Lung (tissue), 12 donors: ENCODE measurements around the gene SCARF2. TPM values are rescaled to one million over a fixed set of nuclear protein-coding genes. Genes with fewer than 3 reads are reported as not detected.

Experiments
- ATAC-seq: fragments of 200-7000 bp; cut with Tn5 transposase; one replicate; pipeline ENCODE4 v1.9.1; 2020; ENCODE audit warnings: moderate number of reproducible peaks; ENCODE audit not compliant: insufficient read depth, low FRiP score
- DNase-seq, 3 donors: peaks; one replicate each; pipeline ENCODE4 v3.0.0-alpha.2; 2013 to 2017
- H3K27ac ChIP-seq, 2 donors: one replicate each; pipeline ENCODE4 v1.5.1; 2013; ENCODE audit warnings: mild to moderate bottlenecking in 2 of 2, moderate library complexity in 2 of 2, control low read depth in 1 of 2, inconsistent platforms in 1 of 2, low read depth in 1 of 2, low read length in 1 of 2
- H3K27me3 ChIP-seq, 3 donors: one replicate each; pipeline ENCODE4 v1.5.1; 2013; ENCODE audit warnings: low read length in 2 of 3; ENCODE audit not compliant: control insufficient read depth in 3 of 3, insufficient read depth in 3 of 3
- H3K36me3 ChIP-seq, 4 donors: one replicate each; pipeline ENCODE4 v1.5.1; 2013; ENCODE audit warnings: low read length in 4 of 4, mild to moderate bottlenecking in 1 of 4, moderate library complexity in 1 of 4; ENCODE audit not compliant: control insufficient read depth in 4 of 4, insufficient read depth in 4 of 4
- H3K4me1 ChIP-seq, 5 donors: one replicate each; pipeline ENCODE4 v1.5.1; 2013; ENCODE audit warnings: low read length in 5 of 5, mild to moderate bottlenecking in 2 of 5, moderate library complexity in 1 of 5; ENCODE audit not compliant: control insufficient read depth in 5 of 5, insufficient read depth in 5 of 5
- H3K4me3 ChIP-seq: one replicate; pipeline ENCODE4 v1.5.1; 2013; ENCODE audit warnings: mild to moderate bottlenecking, control low read depth, moderate library complexity
- H3K9ac ChIP-seq, 2 donors: one replicate each; pipeline ENCODE4 v1.5.1; 2013; ENCODE audit warnings: low read length in 2 of 2, control low read depth in 1 of 2; ENCODE audit not compliant: insufficient read depth in 1 of 2
- H3K9me3 ChIP-seq, 4 donors: one replicate each; pipeline ENCODE4 v1.5.1; 2013; ENCODE audit warnings: low read length in 3 of 4, mild to moderate bottlenecking in 1 of 4, moderate library complexity in 1 of 4; ENCODE audit not compliant: control insufficient read depth in 4 of 4, insufficient read depth in 3 of 4
- WGBS, 2 donors: extraction: QIAGEN DNeasy Blood & Tissue Kit; methylation state at CpG; one replicate each; pipeline ENCODE4 v1.1.7; 2013; 5-methylcytosine and 5-hydroxymethylcytosine counted together
- polyA plus RNA-seq, 2 donors: library from polyadenylated mRNA; stranded (reverse); fragments of 200-250 nt; gene quantifications; one replicate each; pipeline ENCODE4 v1.2.1, GENCODE V29; 2013
- total RNA-seq, 2 donors: library from RNA; depleted of rRNA in 1 of 2; stranded (reverse); fragments of >200 nt in 1 of 2; gene quantifications; one replicate each; pipeline ENCODE4 v1.2.1, GENCODE V29; 2014 to 2021
- TF ChIP-seq, protein P1 (sequence below): IDR thresholded peaks from 2 replicates; pipeline ENCODE4 v1.5.1; 2012; ENCODE audit warnings: mild to moderate bottlenecking; ENCODE audit errors: control extremely low read depth, extremely low read depth
- donor health status: control.
- donor health status: control.
- donor health status: Bipolar disorder and iron deficiency.
- donor health status: healthy.
- donor health status: DM: yes; HTN: yes; CAD: no.

Gene SCARF2
- total and polyA plus RNA-seq, 4 donors = 4.7 to 32.9 (median 16.4) TPM

GRCh38 chr22:20401376-20402014 lies 36.1 kb downstream of the SCARF2 start:
- Histone ChIP-seq H3K27me3 (no peaks in the 10 kb centered on the region), H3K27ac (no peak overlapping the region), H3K4me1 (peaks cover 0 to 11% (median 3%) of the 10 kb centered on the region in 5 donors), H3K9me3 (no peaks in the 10 kb centered on the region), H3K4me3 (no peak overlapping the region), H3K36me3 (peaks cover 0 to 30% (median 12%) of the 10 kb centered on the region in 4 donors), H3K9ac (no peak overlapping the region)
- no peak for ATAC-seq
- no peak for DNase-seq
- WGBS, 2 donors = 95 to 96% methylated on average over 13 of the region's 13 CpGs
- TF ChIP-seq, protein P1, sequence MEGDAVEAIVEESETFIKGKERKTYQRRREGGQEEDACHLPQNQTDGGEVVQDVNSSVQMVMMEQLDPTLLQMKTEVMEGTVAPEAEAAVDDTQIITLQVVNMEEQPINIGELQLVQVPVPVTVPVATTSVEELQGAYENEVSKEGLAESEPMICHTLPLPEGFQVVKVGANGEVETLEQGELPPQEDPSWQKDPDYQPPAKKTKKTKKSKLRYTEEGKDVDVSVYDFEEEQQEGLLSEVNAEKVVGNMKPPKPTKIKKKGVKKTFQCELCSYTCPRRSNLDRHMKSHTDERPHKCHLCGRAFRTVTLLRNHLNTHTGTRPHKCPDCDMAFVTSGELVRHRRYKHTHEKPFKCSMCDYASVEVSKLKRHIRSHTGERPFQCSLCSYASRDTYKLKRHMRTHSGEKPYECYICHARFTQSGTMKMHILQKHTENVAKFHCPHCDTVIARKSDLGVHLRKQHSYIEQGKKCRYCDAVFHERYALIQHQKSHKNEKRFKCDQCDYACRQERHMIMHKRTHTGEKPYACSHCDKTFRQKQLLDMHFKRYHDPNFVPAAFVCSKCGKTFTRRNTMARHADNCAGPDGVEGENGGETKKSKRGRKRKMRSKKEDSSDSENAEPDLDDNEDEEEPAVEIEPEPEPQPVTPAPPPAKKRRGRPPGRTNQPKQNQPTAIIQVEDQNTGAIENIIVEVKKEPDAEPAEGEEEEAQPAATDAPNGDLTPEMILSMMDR = no peak

DNA sequence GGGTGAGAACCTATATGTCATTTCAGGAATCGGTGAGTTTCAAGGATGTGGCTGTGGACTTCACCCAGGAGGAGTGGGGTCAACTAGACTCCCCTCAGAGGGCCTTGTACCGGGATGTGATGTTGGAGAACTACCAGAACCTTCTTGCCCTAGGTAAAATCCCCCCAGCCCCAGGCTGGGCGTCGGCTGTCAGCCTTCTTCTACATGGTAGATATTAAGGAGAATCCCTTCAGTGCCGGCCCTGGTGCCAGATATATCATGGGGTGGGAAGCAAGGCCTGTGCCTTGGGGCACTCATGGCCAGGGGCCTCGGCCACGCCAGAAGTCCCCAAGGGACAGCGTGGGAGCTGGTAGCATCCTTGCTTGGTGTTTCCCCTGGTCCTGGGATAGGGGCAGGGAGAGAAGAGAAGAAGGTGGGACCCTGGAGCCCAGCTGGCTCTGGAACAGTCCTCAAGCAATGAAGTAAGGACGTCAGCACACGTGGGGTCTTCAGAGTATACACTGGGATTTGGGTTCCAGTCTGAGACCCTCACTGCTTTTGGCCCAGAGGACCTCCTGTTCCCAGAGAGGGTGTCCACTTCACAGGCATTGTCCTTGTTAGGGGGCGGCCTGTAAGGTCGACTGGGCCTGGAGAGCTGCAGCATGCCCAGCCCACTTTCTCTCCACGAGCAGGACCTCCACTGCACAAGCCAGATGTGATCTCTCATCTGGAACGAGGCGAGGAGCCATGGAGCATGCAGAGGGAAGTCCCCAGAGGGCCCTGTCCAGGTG lies 36.8 kb downstream of the SCARF2 start:
- TF ChIP-seq, protein P1 = no peak
- no peaks in the 10 kb centered on the region for H3K9me3 ChIP-seq
- ATAC-seq = no peak
- H3K36me3 ChIP-seq = peaks cover 0 to 23% (median 12%) of the 10 kb centered on the region in 4 donors
- H3K4me1 ChIP-seq = peaks cover 0 to 18% (median 3%) of the 10 kb centered on the region in 5 donors
- H3K27me3 ChIP-seq = no peaks in the 10 kb centered on the region
- no peak for DNase-seq
- H3K27ac ChIP-seq = no peak overlapping the region
- H3K9ac ChIP-seq = no peak overlapping the region
- no peak overlapping the region for H3K4me3 ChIP-seq
- WGBS, 2 donors = 94% methylated on average over 15 of the region's 15 CpGs

- 63 to 86% methylated on average over 4 of the region's 4 CpGs for WGBS, 2 donors
Measured at GRCh38 chr22:20399866-20400605, 37.6 kb downstream of the SCARF2 start.

More at GRCh38 chr22:20399866-20400605, 37.6 kb downstream of the SCARF2 start:
- TF ChIP-seq, protein P1 = no peak
- Histone ChIP-seq H3K9ac (no peak overlapping the region), H3K4me1 (peaks cover 0 to 25% (median 5%) of the 10 kb centered on the region in 5 donors), H3K4me3 (no peak overlapping the region), H3K36me3 (peaks cover 0 to 16% (median 12%) of the 10 kb centered on the region in 4 donors), H3K27ac (no peak overlapping the region), H3K9me3 (no peaks in the 10 kb centered on the region), H3K27me3 (no peaks in the 10 kb centered on the region)
- no peak for ATAC-seq
- no peak for DNase-seq
